ENCODE data around the gene RELN. TPM values are rescaled to one million over a fixed set of nuclear protein-coding genes. Genes with fewer than 3 reads are reported as not detected.

The RELN gene
- total RNA-seq, 1 experiment from 2014 or later = 0.20 TPM

GRCh38 chr7:103833401-103833800 is 156.1 kb downstream of the RELN start:
- Histone ChIP-seq H3K4me3 (replicated peaks in 1 of 2; ENCODE audit: low read depth in 1 of 2, low read length in 2 of 2) (no peak overlapping the region), H3K27me3 (ENCODE audit: insufficient read depth, low read length) (peaks cover 38% of the 10 kb centered on the region), H3K9me2 (ENCODE audit: insufficient read depth) (no peaks in the 10 kb centered on the region), H3K36me3 (ENCODE audit: control insufficient read depth in 1 of 2, insufficient read depth in 2 of 2, low read length in 2 of 2) (no peaks in the 10 kb centered on the region), H2AFZ (ENCODE audit: low read depth, low read length, poor library complexity, severe bottlenecking) (no peak overlapping the region), H3K9me3 (ENCODE audit: control insufficient read depth in 1 of 2, insufficient read depth in 1 of 2, low read depth in 1 of 2, low read length in 2 of 2) (no peaks in the 10 kb centered on the region), H3K27ac (ENCODE audit: low read depth, low read length) (no peak overlapping the region), H3K4me1 (ENCODE audit: control insufficient read depth in 1 of 2, insufficient read depth in 2 of 2, low read length in 2 of 2) (no peaks in the 10 kb centered on the region), H4K20me1 (ENCODE audit: insufficient read depth) (no peaks in the 10 kb centered on the region), H3K9ac (ENCODE audit: low read length) (no peak overlapping the region), H3K4me2 (ENCODE audit: low read length) (no peak overlapping the region), H3K79me2 (ENCODE audit: insufficient read depth, low read length) (no peaks in the 10 kb centered on the region)
- RAD21 ChIA-PET (ENCODE audit: low non-redundant PET in 1 of 2, low total read pairs in 2 of 2, uncharacterized antibody in 2 of 2, unreplicated experiment in 2 of 2) = no interaction called here
- intact Hi-C loops (cut with micrococcal nuclease) = loop anchor here (5.0 kb wide), 1 partner anchor 51 kb away; no protein-coding TSS in a partner anchor
- no peak for DNase-seq (ENCODE audit: low read depth, low spot score)
- ATAC-seq = no peak
- BruUV-seq (replicated peaks) = no TSS peak
- POLR2A ChIA-PET = no interaction called here
- TF ChIP-seq, protein P1, sequence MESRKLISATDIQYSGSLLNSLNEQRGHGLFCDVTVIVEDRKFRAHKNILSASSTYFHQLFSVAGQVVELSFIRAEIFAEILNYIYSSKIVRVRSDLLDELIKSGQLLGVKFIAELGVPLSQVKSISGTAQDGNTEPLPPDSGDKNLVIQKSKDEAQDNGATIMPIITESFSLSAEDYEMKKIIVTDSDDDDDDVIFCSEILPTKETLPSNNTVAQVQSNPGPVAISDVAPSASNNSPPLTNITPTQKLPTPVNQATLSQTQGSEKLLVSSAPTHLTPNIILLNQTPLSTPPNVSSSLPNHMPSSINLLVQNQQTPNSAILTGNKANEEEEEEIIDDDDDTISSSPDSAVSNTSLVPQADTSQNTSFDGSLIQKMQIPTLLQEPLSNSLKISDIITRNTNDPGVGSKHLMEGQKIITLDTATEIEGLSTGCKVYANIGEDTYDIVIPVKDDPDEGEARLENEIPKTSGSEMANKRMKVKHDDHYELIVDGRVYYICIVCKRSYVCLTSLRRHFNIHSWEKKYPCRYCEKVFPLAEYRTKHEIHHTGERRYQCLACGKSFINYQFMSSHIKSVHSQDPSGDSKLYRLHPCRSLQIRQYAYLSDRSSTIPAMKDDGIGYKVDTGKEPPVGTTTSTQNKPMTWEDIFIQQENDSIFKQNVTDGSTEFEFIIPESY (IDR thresholded peaks at IDR 0.05; ENCODE audit: extremely low read depth, insufficient replicate concordance, low read length) = no peak
- TF ChIP-seq EZH2 (IDR thresholded peaks at IDR 0.05) = no peak
- TF ChIP-seq MAX (IDR thresholded peaks at IDR 0.05) = no peak
- TF ChIP-seq ELF1 (IDR thresholded peaks at IDR 0.05; ENCODE audit: borderline replicate concordance, low read depth) = no peak
- TF ChIP-seq CBX3 (IDR thresholded peaks at IDR 0.05; ENCODE audit: low read depth) = no peak
- no peak for TF ChIP-seq EZH2phosphoT487 (IDR thresholded peaks at IDR 0.05; ENCODE audit: borderline replicate concordance)
- TF ChIP-seq POLR2AphosphoS5 (IDR thresholded peaks at IDR 0.05; ENCODE audit: low read depth, low read length) = no peak
- TF ChIP-seq YY1 (IDR thresholded peaks at IDR 0.05; ENCODE audit: extremely low read depth, insufficient replicate concordance, low read depth, low read length) = no peak
- TF ChIP-seq SP1 (IDR thresholded peaks at IDR 0.05; ENCODE audit: low read depth) = no peak
- TF ChIP-seq EGR1 (IDR thresholded peaks at IDR 0.05; ENCODE audit: low read depth) = no peak
- TF ChIP-seq SIN3A (IDR thresholded peaks at IDR 0.05; ENCODE audit: low read depth) = no peak
- TF ChIP-seq JUND (IDR thresholded peaks at IDR 0.05) = no peak
- TF ChIP-seq REST (IDR thresholded peaks at IDR 0.05; ENCODE audit: low read depth) = no peak
- no peak for TF ChIP-seq CTCF (IDR thresholded peaks at IDR 0.05 in 2 of 3, conservative IDR thresholded peaks at IDR 0.05 in 1 of 3; ENCODE audit: borderline replicate concordance in 1 of 3, insufficient read depth in 1 of 3, low read depth in 2 of 3, low read length in 2 of 3)
- TF ChIP-seq ATF3 (IDR thresholded peaks at IDR 0.05) = no peak
- TF ChIP-seq CEBPB (IDR thresholded peaks at IDR 0.05; ENCODE audit: low read depth) = no peak
- CTCF ChIA-PET = no interaction called here

Measured in HCT116 (cell line).